RWPE1 (cell line): ENCODE results near the gene ZDHHC18.
"Not testable (repeated sequence)": the region's sequence is repeated elsewhere in the genome, so short reads cannot be mapped to it uniquely, and the experiment has no call there.

Experiments
- CTCF ChIA-PET: fragments of 350-600 bp; sonication (Branson Sonifier 250); formaldehyde crosslinking; extraction: SDS; loops from one replicate; lab custom pipeline; 2021; lab: Yijun Ruan, JAX
- POLR2A ChIA-PET: fragments of 400-600 bp; formaldehyde crosslinking; extraction: SDS; loops from one replicate; lab custom pipeline; 2020; ENCODE audit warnings: antibody characterized with exemption; ENCODE audit not compliant: low non-redundant PET; lab: Yijun Ruan, JAX
- DNase-seq: peaks from one replicate; pipeline ENCODE4 v3.0.0; 2012; ENCODE audit warnings: low spot score
- H3K27ac ChIP-seq: fragments of 450-650 bp; 2 replicates; pipeline ENCODE4 v1.5.1; 2017
- TF ChIP-seq, protein P1 (sequence below): fragments of 450-650 bp; conservative IDR thresholded peaks from 2 replicates; pipeline ENCODE4 v1.5.1; 2017; ENCODE audit warnings: low read depth, mild to moderate bottlenecking

The ZDHHC18 gene

DNA sequence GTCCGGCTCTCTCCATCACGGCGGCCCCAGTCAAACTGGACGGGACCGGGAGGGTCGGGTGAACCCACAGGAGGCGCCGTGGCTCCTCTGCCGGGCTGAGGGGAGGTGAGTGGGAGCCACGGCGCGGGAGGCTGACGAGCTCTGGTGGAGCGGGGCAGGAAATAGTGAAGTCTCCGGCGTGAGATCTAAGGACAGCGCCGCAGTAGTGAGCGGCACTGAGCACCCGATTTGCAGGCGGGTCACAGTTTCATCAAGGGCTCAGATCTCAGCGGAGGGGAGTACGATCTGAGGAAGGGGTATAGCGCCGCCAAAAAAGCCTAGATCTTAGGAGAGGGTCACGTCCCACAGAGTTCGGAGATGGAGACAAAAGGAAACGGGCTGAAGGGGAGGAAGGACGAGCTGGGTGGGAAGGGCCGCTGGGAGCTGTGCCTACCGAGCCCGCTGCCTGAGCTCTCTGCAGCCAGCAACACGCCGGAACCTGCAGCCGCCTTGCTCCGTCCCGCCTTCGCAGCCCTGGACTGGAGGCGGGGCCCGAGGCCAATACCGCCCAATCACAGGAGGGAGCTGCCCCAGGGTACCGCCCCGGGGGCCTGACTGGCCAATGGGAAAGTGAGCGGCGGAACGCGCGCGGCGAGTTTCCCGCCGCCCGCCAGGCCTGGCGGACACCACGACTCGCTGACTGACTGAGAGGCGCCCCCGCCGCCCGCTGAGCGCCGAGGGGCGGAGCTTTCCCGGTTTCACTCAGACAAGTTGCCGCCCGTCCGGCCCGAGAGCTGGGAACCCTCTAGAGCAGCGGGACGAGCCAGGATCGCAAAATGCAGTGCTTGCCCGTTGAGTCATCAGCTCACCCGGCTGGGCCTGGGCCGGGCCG, 38.4 kb downstream of the ZDHHC18 start:
- TF ChIP-seq, protein P1, sequence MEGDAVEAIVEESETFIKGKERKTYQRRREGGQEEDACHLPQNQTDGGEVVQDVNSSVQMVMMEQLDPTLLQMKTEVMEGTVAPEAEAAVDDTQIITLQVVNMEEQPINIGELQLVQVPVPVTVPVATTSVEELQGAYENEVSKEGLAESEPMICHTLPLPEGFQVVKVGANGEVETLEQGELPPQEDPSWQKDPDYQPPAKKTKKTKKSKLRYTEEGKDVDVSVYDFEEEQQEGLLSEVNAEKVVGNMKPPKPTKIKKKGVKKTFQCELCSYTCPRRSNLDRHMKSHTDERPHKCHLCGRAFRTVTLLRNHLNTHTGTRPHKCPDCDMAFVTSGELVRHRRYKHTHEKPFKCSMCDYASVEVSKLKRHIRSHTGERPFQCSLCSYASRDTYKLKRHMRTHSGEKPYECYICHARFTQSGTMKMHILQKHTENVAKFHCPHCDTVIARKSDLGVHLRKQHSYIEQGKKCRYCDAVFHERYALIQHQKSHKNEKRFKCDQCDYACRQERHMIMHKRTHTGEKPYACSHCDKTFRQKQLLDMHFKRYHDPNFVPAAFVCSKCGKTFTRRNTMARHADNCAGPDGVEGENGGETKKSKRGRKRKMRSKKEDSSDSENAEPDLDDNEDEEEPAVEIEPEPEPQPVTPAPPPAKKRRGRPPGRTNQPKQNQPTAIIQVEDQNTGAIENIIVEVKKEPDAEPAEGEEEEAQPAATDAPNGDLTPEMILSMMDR: no peak
- peak; percentile 93 for DNase-seq
- peak overlapping the region; percentile 100 for H3K27ac ChIP-seq
- ChIA-PET CTCF (interaction anchor here (0.9 kb wide), 1 partner anchor 23 kb away, joined by 3 read pairs; no protein-coding TSS in a partner anchor), POLR2A (interaction anchor here (0.6 to 2.1 kb wide), 8 partner anchors 9 to 42 kb away, joined by 3 to 13 read pairs (median 4); no protein-coding TSS in a partner anchor)

GRCh38 chr1:26873097-26873496, 46.6 kb downstream of the ZDHHC18 start:
- DNase-seq: not testable (repeated sequence)
- CTCF ChIA-PET: interaction anchor here (0.6 kb wide), 1 partner anchor 16 kb away, joined by 7 read pairs; no protein-coding TSS in a partner anchor
- H3K27ac ChIP-seq: peak overlapping the region; percentile 72
- POLR2A ChIA-PET: interaction anchor here (0.6 kb wide), 1 partner anchor 68 kb away, joined by 3 read pairs; no protein-coding TSS in a partner anchor

DNA sequence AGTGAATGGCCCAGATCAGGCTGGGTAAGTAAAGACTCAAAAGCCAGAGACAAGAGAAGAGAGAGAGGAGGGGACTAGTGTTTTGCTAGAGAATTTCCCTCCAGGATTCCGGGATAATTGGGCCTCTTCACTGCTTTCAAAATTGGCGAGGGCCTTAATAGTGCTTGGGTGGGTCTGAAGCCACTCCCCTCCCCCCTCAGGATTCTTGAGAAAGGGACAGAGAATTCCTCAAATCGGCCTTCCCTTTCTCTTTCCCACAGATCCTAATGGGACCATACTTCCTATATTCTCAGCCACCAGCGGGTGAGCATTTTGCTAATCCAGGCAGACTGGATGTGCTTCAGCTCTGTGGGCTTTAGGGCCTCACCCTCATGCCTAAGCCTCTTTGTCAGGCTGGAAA, 48.4 kb downstream of the ZDHHC18 start:
- H3K27ac ChIP-seq: peak overlapping the region; percentile 45
- ChIA-PET CTCF (interaction anchor here (0.6 kb wide), 1 partner anchor 63 kb away, joined by 4 read pairs; no protein-coding TSS in a partner anchor), POLR2A (no interaction called here)
- no peak for DNase-seq
- TF ChIP-seq, protein P1: no peak

DNA sequence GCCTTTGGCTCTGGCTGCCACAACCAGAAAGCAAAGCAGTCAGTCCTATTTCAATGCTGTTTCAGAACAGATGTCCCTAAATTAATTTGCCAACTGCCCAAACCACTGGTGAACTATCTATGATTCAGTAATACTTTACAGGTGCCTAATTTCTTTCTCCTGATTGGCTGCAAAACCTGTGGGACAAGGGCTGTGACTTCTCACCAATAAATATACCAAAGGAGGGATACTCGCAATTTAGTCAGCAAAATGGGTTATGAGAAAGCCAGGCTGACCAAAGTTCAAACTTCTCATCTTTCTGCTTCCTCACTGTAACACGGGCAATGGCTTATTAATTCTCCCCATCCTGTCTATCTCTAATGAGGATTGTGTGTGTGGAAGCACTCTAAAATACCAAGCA, 50.8 kb downstream of the ZDHHC18 start:
- no peak for DNase-seq
- TF ChIP-seq, protein P1: no peak
- ChIA-PET POLR2A (interaction anchor here (1.5 kb wide), 1 partner anchor 12 kb away, joined by 4 read pairs; no protein-coding TSS in a partner anchor), CTCF (interaction anchor here (0.7 kb wide), 1 partner anchor 275 kb away, joined by 3 read pairs; no protein-coding TSS in a partner anchor)
- H3K27ac ChIP-seq: peak overlapping the region; percentile 59

GRCh38 chr1:26879793-26880192, 53.3 kb downstream of the ZDHHC18 start:
- CTCF ChIA-PET: no interaction called here
- peak overlapping the region; percentile 40 for H3K27ac ChIP-seq
- POLR2A ChIA-PET: interaction anchor here (1.1 kb wide), 1 partner anchor 15 kb away, joined by 4 read pairs; no protein-coding TSS in a partner anchor
- DNase-seq: no peak
- TF ChIP-seq, protein P1: no peak

DNA sequence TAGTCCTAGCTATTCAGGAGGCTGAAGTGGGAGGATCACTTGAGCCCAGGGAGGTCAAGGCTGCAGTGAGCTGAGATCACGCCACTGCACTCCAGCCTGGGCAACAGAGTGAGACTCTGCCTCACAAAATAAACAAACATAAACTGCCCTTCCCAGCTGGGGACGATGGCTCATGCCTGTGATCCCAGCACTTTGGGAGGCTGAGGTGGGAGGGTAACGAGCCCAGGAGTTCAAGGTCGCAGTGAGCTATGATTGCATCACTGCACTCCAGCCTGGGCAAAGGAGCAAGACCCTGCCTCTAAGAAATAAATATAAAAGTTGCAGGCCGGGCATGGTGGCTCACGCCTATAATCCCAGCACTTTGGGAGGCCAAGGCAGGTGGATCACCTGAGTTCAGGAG, 55.1 kb downstream of the ZDHHC18 start:
- CTCF ChIA-PET: interaction anchor here (0.5 to 0.8 kb wide), 2 partner anchors 20 to 22 kb away, joined by 3 to 4 read pairs; no protein-coding TSS in a partner anchor
- POLR2A ChIA-PET, DNase-seq: not testable (repeated sequence)
- peak overlapping the region; percentile 20; the same call in 1 of the 2 replicates for H3K27ac ChIP-seq

DNA sequence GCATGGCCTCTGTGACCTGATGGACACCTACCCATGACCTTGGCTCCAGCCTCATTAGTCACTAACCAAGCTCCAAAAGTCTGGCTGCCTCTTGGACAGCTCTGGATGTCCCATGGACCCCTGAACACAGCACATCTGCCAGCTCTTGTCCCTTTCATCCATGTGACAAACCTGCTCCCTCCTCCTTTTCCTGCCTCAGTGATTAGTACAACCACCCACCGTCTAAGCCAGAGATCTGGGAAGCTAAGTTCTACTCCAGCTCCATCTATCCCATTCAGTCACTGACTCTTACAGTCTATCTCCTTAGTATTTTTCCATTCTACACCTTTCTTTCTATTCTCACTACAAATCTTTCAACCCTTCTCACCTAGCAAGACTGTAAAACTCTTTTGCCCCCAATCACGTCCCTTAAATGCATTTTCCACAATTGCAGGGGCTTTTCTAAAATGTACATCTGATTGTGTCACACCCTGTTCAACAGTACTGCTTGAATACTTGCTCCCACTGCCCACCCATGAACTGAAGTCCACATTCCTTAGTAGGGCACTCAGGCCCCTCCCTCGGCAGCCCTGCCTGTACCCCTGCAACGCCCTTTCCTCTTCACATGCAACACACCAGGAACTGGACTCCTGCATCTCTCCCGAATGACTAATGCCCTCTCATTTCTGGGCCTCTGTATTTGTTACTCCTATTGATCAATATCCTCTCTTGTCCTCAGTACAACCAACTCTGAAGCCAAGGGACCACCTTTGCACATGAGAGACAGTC, 56.4 kb downstream of the ZDHHC18 start:
- no peak overlapping the region for H3K27ac ChIP-seq
- CTCF ChIA-PET: no interaction called here
- POLR2A ChIA-PET: no interaction called here
- no peak for DNase-seq
- TF ChIP-seq, protein P1: no peak
